Activated CD8-positive, alpha-beta T cell treated with anti-CD3 and anti-CD28 coated beads for 36 hours (primary cell): ENCODE data around the gene HMCN1. TPM values are rescaled to one million over a fixed set of nuclear protein-coding genes. Genes with fewer than 3 reads are reported as not detected.
"Not testable (repeated sequence)": the region's sequence is repeated elsewhere in the genome, so short reads cannot be mapped to it uniquely, and the experiment has no call there.

Source experiments
- ATAC-seq: fragments of 200-7000 bp; cut with Tn5 transposase; one replicate; pipeline ENCODE4 v1.10.0; 2021; ENCODE audit warnings: mild to moderate bottlenecking, moderate library complexity
- CTCF ChIA-PET: fragments of 350-600 bp; sonication (Branson Sonifier 250); formaldehyde crosslinking; loops from one replicate; lab custom pipeline; 2021; ENCODE audit warnings: antibody characterized with exemption; lab: Charles Lee
- POLR2A ChIA-PET: fragments of 350-600 bp; sonication (Branson Sonifier 250); formaldehyde crosslinking; loops from one replicate; lab custom pipeline; 2021; ENCODE audit warnings: antibody characterized with exemption; lab: Charles Lee
- DNase-seq: peaks from one replicate; pipeline ENCODE4 v3.0.0-alpha.2; 2020
- H3K27ac Mint-ChIP-seq: one replicate; pipeline ENCODE4 v1.8.0; 2021; ENCODE audit warnings: mild to moderate bottlenecking, mixed read lengths
- H3K27me3 Mint-ChIP-seq: one replicate; pipeline ENCODE4 v1.8.0; 2021; ENCODE audit warnings: mixed read lengths
- H3K36me3 Mint-ChIP-seq: one replicate; pipeline ENCODE4 v1.8.0; 2021; ENCODE audit warnings: low read depth, mixed read lengths
- H3K4me1 Mint-ChIP-seq: one replicate; pipeline ENCODE4 v1.8.0; 2021; ENCODE audit warnings: low read depth, mixed read lengths
- H3K4me3 Mint-ChIP-seq: one replicate; pipeline ENCODE4 v1.8.0; 2021; ENCODE audit warnings: mild to moderate bottlenecking, moderate library complexity, mixed read lengths
- H3K9me3 Mint-ChIP-seq: one replicate; pipeline ENCODE4 v1.8.0; 2021; ENCODE audit warnings: mixed read lengths
- CTCF ChIP-seq: fragments of 200-600 bp; IDR thresholded peaks from one replicate; pipeline ENCODE4 v1.8.0; 2022; ENCODE audit warnings: antibody characterized with exemption, mild to moderate bottlenecking
- intact Hi-C: fragments of 100-400 bp; cut with micrococcal nuclease; formaldehyde crosslinking; loops from one replicate; pipeline ENCODE4 v1.10.0; 2022
- total RNA-seq, 2 experiments: library from RNA; stranded (reverse); gene quantifications; one replicate each; pipeline ENCODE4 v1.2.3, GENCODE V29; 2021

HMCN1 gene
- total RNA-seq, 2 experiments from 2014 or later = not detected

GRCh38 chr1:186210258-186210657 is 476.1 kb downstream of the HMCN1 start:
- Mint-ChIP-seq H3K27me3 (peaks cover 47% of the 10 kb centered on the region), H3K4me1 (peaks cover 13% of the 10 kb centered on the region), H3K9me3 (no peaks in the 10 kb centered on the region), H3K27ac (no peak overlapping the region), H3K36me3 (no peaks in the 10 kb centered on the region), H3K4me3 (no peak overlapping the region)
- POLR2A ChIA-PET = no interaction called here
- CTCF ChIA-PET = no interaction called here
- ATAC-seq (no peak), DNase-seq (no peak)
- no peak for TF ChIP-seq CTCF
- intact Hi-C loops = no loop called here

- H3K9me3 Mint-ChIP-seq, H3K4me3 Mint-ChIP-seq, CTCF ChIA-PET, DNase-seq, intact Hi-C loops, H3K36me3 Mint-ChIP-seq, POLR2A ChIA-PET, H3K4me1 Mint-ChIP-seq, ATAC-seq, H3K27ac Mint-ChIP-seq: not testable (repeated sequence)
- peaks cover 38% of the 10 kb centered on the region for H3K27me3 Mint-ChIP-seq
Measured at GRCh38 chr1:186211583-186211982, 477.4 kb downstream of the HMCN1 start.

GRCh38 chr1:186212568-186213224 is 478.5 kb downstream of the HMCN1 start:
- ChIA-PET POLR2A (no interaction called here), CTCF (interaction anchor here (0.6 kb wide), 1 partner anchor 401 kb away, joined by 3 read pairs; no protein-coding TSS in a partner anchor)
- Mint-ChIP-seq H3K4me3 (no peak overlapping the region), H3K27ac (no peak overlapping the region), H3K4me1 (no peaks in the 10 kb centered on the region), H3K9me3 (no peaks in the 10 kb centered on the region), H3K27me3 (peaks cover 34% of the 10 kb centered on the region), H3K36me3 (no peaks in the 10 kb centered on the region)
- intact Hi-C loops = no loop called here
- ATAC-seq (peak; percentile 62), DNase-seq (peak; percentile 18)
- peak; percentile 61 for TF ChIP-seq CTCF

GRCh38 chr1:186213225-186213607 is 479.0 kb downstream of the HMCN1 start:
- no peak for DNase-seq
- Mint-ChIP-seq H3K27ac (no peak overlapping the region), H3K36me3 (no peaks in the 10 kb centered on the region), H3K4me3 (no peak overlapping the region), H3K4me1 (no peaks in the 10 kb centered on the region), H3K27me3 (peaks cover 31% of the 10 kb centered on the region), H3K9me3 (no peaks in the 10 kb centered on the region)
- CTCF ChIA-PET = no interaction called here
- intact Hi-C loops = no loop called here
- no peak for ATAC-seq
- TF ChIP-seq CTCF = no peak
- POLR2A ChIA-PET = no interaction called here

- ChIA-PET POLR2A (no interaction called here), CTCF (no interaction called here)
- DNase-seq (no peak), ATAC-seq (no peak)
- Mint-ChIP-seq H3K36me3 (no peaks in the 10 kb centered on the region), H3K9me3 (no peaks in the 10 kb centered on the region), H3K4me1 (no peaks in the 10 kb centered on the region), H3K27ac (no peak overlapping the region), H3K27me3 (peaks cover 22% of the 10 kb centered on the region), H3K4me3 (no peak overlapping the region)
- TF ChIP-seq CTCF = no peak
- intact Hi-C loops = no loop called here
Measured at GRCh38 chr1:186214791-186215190, 480.6 kb downstream of the HMCN1 start.
